ENCODE data around the gene CARNS1. TPM values are rescaled to one million over a fixed set of nuclear protein-coding genes. Genes with fewer than 3 reads are reported as not detected.

The CARNS1 gene
- total and polyA plus RNA-seq, 9 of the 15 experiments (the other 6 are each of a cell fraction or from before 2014, with no cell fraction given): 0.01 to 0.18 (median 0.06) TPM; not detected in 3

DNA sequence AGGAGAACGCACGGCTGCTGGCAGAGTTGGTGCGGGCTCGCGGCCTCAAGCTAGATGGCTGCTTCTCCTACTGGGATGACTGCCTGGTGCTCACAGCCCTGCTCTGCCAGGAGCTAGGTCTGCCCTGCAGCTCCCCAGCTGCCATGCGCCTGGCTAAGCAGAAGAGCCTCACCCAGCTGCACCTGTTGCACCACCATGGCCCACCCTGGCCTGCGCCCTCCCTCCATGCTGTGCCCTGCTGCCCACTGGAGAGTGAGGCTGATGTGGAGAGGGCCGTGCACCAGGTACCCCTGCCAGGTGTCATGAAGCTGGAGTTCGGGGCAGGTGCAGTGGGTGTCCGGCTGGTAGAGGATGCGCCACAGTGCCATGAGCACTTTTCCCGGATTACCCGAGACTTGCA, 8.0 kb downstream of the CARNS1 start:
- WGBS (ENCODE audit: insufficient coverage, low coverage, missing lambda C conversion rate): 91% methylated on average over 12 of the region's 13 CpGs
- H3K9ac ChIP-seq (ENCODE audit: insufficient read depth in 1 of 2, low read depth in 2 of 2, low read length in 2 of 2): peak overlapping the region in 1 of 2 experiments; percentile 82; a peak in 2 of 4 replicates
- in situ Hi-C loops (cut with MboI) (no loop called here), intact Hi-C loops (cut with micrococcal nuclease) (loop anchor here (5.0 kb wide), 1 partner anchor 44 kb away; the partner anchor contains the start of gene TMEM134)
- no peak overlapping the region for H3K4me2 ChIP-seq (ENCODE audit: insufficient read depth, low read length)
- CTCF ChIA-PET (ENCODE audit: low intra/inter-chr PET ratio): no interaction called here
- no TSS peak for BruUV-seq (replicated peaks)
- H4K20me1 ChIP-seq (replicated peaks; ENCODE audit: control insufficient read depth, insufficient read depth, low read length): no peaks in the 10 kb centered on the region
- H3K4me3 ChIP-seq: no peak overlapping the region
- H3K4me1 ChIP-seq (replicated peaks in 1 of 2; ENCODE audit: control insufficient read depth in 2 of 2, insufficient read depth in 2 of 2, low read length in 2 of 2): peaks cover 10 to 61% of the 10 kb centered on the region in 2 experiments
- TF ChIP-seq ZBTB8A (IDR thresholded peaks at IDR 0.05; ENCODE audit: partially characterized antibody): no peak
- peaks cover 10% of the 10 kb centered on the region for H3K79me2 ChIP-seq (ENCODE audit: control insufficient read depth, insufficient read depth, low read length)
- ATAC-seq: no peak
- peaks cover 4% of the 10 kb centered on the region for H3K9me1 ChIP-seq (ENCODE audit: control insufficient read depth, insufficient read depth, low read length)
- no peak for FAIRE-seq
- no peaks in the 10 kb centered on the region for H3K36me3 ChIP-seq (ENCODE audit: control insufficient read depth, insufficient read depth, low read length)
- no peak for DNase-seq (ENCODE audit: extremely low read depth in 1 of 4, low spot score in 3 of 4)
- POLR2A ChIA-PET: interaction anchor here (0.6 to 2.0 kb wide), 5 partner anchors 11 to 54 kb away, joined by 3 to 9 read pairs (median 4); partner anchors contain the start of gene PPP1CA
- no peak overlapping the region for H2AFZ ChIP-seq (ENCODE audit: low read depth, low read length)
- no peaks in the 10 kb centered on the region for H3K27me3 ChIP-seq (ENCODE audit: control insufficient read depth in 2 of 2, insufficient read depth in 2 of 2, low read length in 2 of 2)
- H3K27ac ChIP-seq (ENCODE audit: extremely low read depth, low read depth, low read length): no peak overlapping the region
- H3K9me3 ChIP-seq (replicated peaks; ENCODE audit: control insufficient read depth, insufficient read depth, low read depth, low read length): no peaks in the 10 kb centered on the region

DNA sequence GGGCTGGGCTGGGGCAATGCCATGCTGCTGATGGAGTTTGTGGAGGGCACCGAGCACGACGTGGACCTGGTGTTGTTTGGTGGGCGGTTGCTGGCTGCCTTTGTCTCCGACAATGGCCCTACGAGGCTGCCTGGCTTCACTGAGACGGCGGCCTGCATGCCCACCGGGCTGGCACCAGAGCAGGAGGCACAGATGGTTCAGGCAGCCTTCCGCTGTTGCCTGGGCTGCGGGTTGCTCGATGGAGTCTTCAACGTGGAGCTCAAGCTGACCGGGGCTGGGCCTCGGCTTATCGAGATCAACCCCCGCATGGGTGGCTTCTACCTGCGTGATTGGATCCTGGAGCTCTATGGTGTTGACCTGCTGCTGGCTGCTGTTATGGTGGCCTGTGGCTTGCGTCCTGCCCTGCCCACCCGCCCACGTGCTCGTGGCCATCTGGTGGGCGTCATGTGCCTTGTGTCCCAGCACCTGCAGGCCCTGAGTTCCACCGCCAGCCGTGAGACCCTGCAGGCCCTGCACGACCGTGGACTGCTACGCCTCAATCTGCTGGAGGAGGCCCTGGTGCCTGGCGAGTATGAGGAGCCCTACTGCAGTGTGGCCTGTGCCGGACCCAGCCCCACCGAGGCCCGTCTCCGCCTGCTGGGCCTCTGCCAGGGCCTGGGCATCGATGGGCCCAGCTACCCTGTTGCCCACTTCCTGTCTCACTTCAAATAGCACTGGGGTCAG, 8.6 kb downstream of the CARNS1 start:
- Histone ChIP-seq H2AFZ (ENCODE audit: low read depth, low read length) (no peak overlapping the region; the same call in 1 of the 2 replicates), H3K4me2 (ENCODE audit: insufficient read depth, low read length) (no peak overlapping the region), H3K9ac (ENCODE audit: insufficient read depth in 1 of 2, low read depth in 2 of 2, low read length in 2 of 2) (peak overlapping the region in 1 of 2 experiments; percentile 82; a peak in 2 of 4 replicates), H3K27me3 (ENCODE audit: control insufficient read depth in 2 of 2, insufficient read depth in 2 of 2, low read length in 2 of 2) (no peaks in the 10 kb centered on the region), H3K27ac (ENCODE audit: extremely low read depth, low read depth, low read length) (no peak overlapping the region), H3K9me3 (replicated peaks; ENCODE audit: control insufficient read depth, insufficient read depth, low read depth, low read length) (no peaks in the 10 kb centered on the region), H3K4me1 (replicated peaks in 1 of 2; ENCODE audit: control insufficient read depth in 2 of 2, insufficient read depth in 2 of 2, low read length in 2 of 2) (peaks cover 10 to 59% of the 10 kb centered on the region in 2 experiments), H3K36me3 (ENCODE audit: control insufficient read depth, insufficient read depth, low read length) (no peaks in the 10 kb centered on the region), H3K79me2 (ENCODE audit: control insufficient read depth, insufficient read depth, low read length) (peaks cover 16% of the 10 kb centered on the region), H3K4me3 (no peak overlapping the region), H4K20me1 (replicated peaks; ENCODE audit: control insufficient read depth, insufficient read depth, low read length) (no peaks in the 10 kb centered on the region), H3K9me1 (ENCODE audit: control insufficient read depth, insufficient read depth, low read length) (peaks cover 4% of the 10 kb centered on the region)
- in situ Hi-C loops (cut with MboI) (no loop called here), intact Hi-C loops (cut with micrococcal nuclease) (loop anchor here (5.0 kb wide), 1 partner anchor 43 kb away; the partner anchor contains the start of gene TMEM134)
- no TSS peak for BruUV-seq (replicated peaks)
- ATAC-seq: no peak
- WGBS (ENCODE audit: insufficient coverage, low coverage, missing lambda C conversion rate): 75% methylated on average over 27 of the region's 34 CpGs
- ChIA-PET POLR2A (interaction anchor here (0.8 to 2.0 kb wide), 5 partner anchors 11 to 53 kb away, joined by 3 to 9 read pairs (median 4); partner anchors contain the start of gene PPP1CA), CTCF (ENCODE audit: low intra/inter-chr PET ratio) (no interaction called here)
- no peak for TF ChIP-seq PREB (CRISPR knock-in tag; IDR thresholded peaks at IDR 0.05)
- TF ChIP-seq SREBF1 (IDR thresholded peaks at IDR 0.05; ENCODE audit: borderline replicate concordance, low read depth, low read length): no peak
- TF ChIP-seq, protein P1, sequence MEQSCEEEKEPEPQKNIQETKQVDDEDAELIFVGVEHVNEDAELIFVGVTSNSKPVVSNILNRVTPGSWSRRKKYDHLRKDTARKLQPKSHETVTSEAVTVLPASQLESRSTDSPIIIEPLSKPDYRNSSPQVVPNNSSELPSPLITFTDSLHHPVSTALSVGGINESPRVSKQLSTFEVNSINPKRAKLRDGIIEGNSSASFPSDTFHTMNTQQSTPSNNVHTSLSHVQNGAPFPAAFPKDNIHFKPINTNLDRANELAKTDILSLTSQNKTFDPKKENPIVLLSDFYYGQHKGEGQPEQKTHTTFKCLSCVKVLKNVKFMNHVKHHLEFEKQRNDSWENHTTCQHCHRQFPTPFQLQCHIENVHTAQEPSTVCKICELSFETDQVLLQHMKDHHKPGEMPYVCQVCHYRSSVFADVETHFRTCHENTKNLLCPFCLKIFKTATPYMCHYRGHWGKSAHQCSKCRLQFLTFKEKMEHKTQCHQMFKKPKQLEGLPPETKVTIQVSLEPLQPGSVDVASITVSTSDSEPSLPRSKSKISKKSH (CRISPR knock-in tag; IDR thresholded peaks at IDR 0.05): no peak
- TF ChIP-seq SP2 (IDR thresholded peaks at IDR 0.05; ENCODE audit: extremely low read depth, low read depth, low read length, poor library complexity, severe bottlenecking): no peak
- no peak for TF ChIP-seq ZC3H11A (IDR thresholded peaks at IDR 0.05; ENCODE audit: low read depth, low read length)
- TF ChIP-seq HES1 (IDR thresholded peaks at IDR 0.05; ENCODE audit: low read depth): no peak
- no peak for FAIRE-seq
- DNase-seq (ENCODE audit: extremely low read depth in 1 of 4, low spot score in 3 of 4): no peak

Data from K562 (cell line).